Measurements from ENCODE around the gene UNC45B.

- TF ChIP-seq CTCF (IDR thresholded peaks at IDR 0.05) (no peak), POLR2A (IDR thresholded peaks at IDR 0.05) (no peak)
Observed at GRCh38 chr17:35167046-35167445, 19.4 kb downstream of the UNC45B start.

Measured in esophagus squamous epithelium (tissue), 4 donors.